Measurements from ENCODE around the gene DTX4.
A peak's percentile ranks its signal among the peaks of the same experiment; 100 is the strongest.

The DTX4 gene

GRCh38 chr11:59216641-59217564 is 45.0 kb downstream of the DTX4 start:
- H3K4me1 Mint-ChIP-seq (ENCODE audit: low read depth) = peaks cover 13% of the 10 kb centered on the region
- no peaks in the 10 kb centered on the region for H3K27me3 Mint-ChIP-seq
- H3K36me3 Mint-ChIP-seq = no peaks in the 10 kb centered on the region
- H3K4me3 Mint-ChIP-seq = no peak overlapping the region
- H3K9me3 Mint-ChIP-seq (ENCODE audit: low read depth) = no peaks in the 10 kb centered on the region
- H3K27ac Mint-ChIP-seq = no peak overlapping the region

- no peaks in the 10 kb centered on the region for H3K27me3 Mint-ChIP-seq
- H3K27ac Mint-ChIP-seq = no peak overlapping the region
- no peaks in the 10 kb centered on the region for H3K9me3 Mint-ChIP-seq (ENCODE audit: low read depth)
- peaks cover 13% of the 10 kb centered on the region for H3K4me1 Mint-ChIP-seq (ENCODE audit: low read depth)
- H3K4me3 Mint-ChIP-seq = no peak overlapping the region
- H3K36me3 Mint-ChIP-seq = no peaks in the 10 kb centered on the region
These were observed 46.4 kb downstream of the DTX4 start for GRCh38 chr11:59218319-59218718.

- Mint-ChIP-seq H3K27ac (no peak overlapping the region), H3K36me3 (no peaks in the 10 kb centered on the region), H3K9me3 (ENCODE audit: low read depth) (no peaks in the 10 kb centered on the region), H3K27me3 (no peaks in the 10 kb centered on the region), H3K4me1 (ENCODE audit: low read depth) (peaks cover 13% of the 10 kb centered on the region), H3K4me3 (no peak overlapping the region)
These were observed 47.0 kb downstream of the DTX4 start for GRCh38 chr11:59218893-59219292.

- Mint-ChIP-seq H3K27me3 (no peaks in the 10 kb centered on the region), H3K27ac (no peak overlapping the region), H3K9me3 (ENCODE audit: low read depth) (no peaks in the 10 kb centered on the region), H3K36me3 (no peaks in the 10 kb centered on the region), H3K4me1 (ENCODE audit: low read depth) (peaks cover 13% of the 10 kb centered on the region), H3K4me3 (no peak overlapping the region)
These were observed 47.9 kb downstream of the DTX4 start for GRCh38 chr11:59219836-59220235.

GRCh38 chr11:59221441-59221840 is 49.5 kb downstream of the DTX4 start:
- H3K4me3 Mint-ChIP-seq = no peak overlapping the region
- no peaks in the 10 kb centered on the region for H3K9me3 Mint-ChIP-seq (ENCODE audit: low read depth)
- H3K36me3 Mint-ChIP-seq = no peaks in the 10 kb centered on the region
- H3K27me3 Mint-ChIP-seq = peaks cover 3% of the 10 kb centered on the region
- H3K4me1 Mint-ChIP-seq (ENCODE audit: low read depth) = peaks cover 12% of the 10 kb centered on the region
- no peak overlapping the region for H3K27ac Mint-ChIP-seq

GRCh38 chr11:59222464-59223060 is 50.6 kb downstream of the DTX4 start:
- Mint-ChIP-seq H3K36me3 (no peaks in the 10 kb centered on the region), H3K4me3 (no peak overlapping the region), H3K27me3 (peaks cover 3% of the 10 kb centered on the region), H3K9me3 (ENCODE audit: low read depth) (no peaks in the 10 kb centered on the region), H3K4me1 (ENCODE audit: low read depth) (peaks cover under 1% of the 10 kb centered on the region), H3K27ac (no peak overlapping the region)

- Mint-ChIP-seq H3K27ac (no peak overlapping the region), H3K4me1 (ENCODE audit: low read depth) (no peaks in the 10 kb centered on the region), H3K27me3 (peaks cover 3% of the 10 kb centered on the region), H3K36me3 (no peaks in the 10 kb centered on the region), H3K4me3 (no peak overlapping the region), H3K9me3 (ENCODE audit: low read depth) (no peaks in the 10 kb centered on the region)
These were observed 51.2 kb downstream of the DTX4 start for GRCh38 chr11:59223177-59223576.

GRCh38 chr11:59223611-59224010 is 51.7 kb downstream of the DTX4 start:
- Mint-ChIP-seq H3K27me3 (peaks cover 3% of the 10 kb centered on the region), H3K9me3 (ENCODE audit: low read depth) (no peaks in the 10 kb centered on the region), H3K27ac (no peak overlapping the region), H3K36me3 (no peaks in the 10 kb centered on the region), H3K4me1 (ENCODE audit: low read depth) (no peaks in the 10 kb centered on the region), H3K4me3 (no peak overlapping the region)

- Mint-ChIP-seq H3K27me3 (peaks cover 3% of the 10 kb centered on the region), H3K27ac (no peak overlapping the region), H3K9me3 (ENCODE audit: low read depth) (no peaks in the 10 kb centered on the region), H3K36me3 (no peaks in the 10 kb centered on the region), H3K4me1 (ENCODE audit: low read depth) (no peaks in the 10 kb centered on the region), H3K4me3 (no peak overlapping the region)
These were observed 52.5 kb downstream of the DTX4 start for GRCh38 chr11:59224351-59224928.

GRCh38 chr11:59225017-59225416 is 53.1 kb downstream of the DTX4 start:
- H3K27me3 Mint-ChIP-seq = peaks cover 3% of the 10 kb centered on the region
- H3K4me1 Mint-ChIP-seq (ENCODE audit: low read depth) = no peaks in the 10 kb centered on the region
- H3K36me3 Mint-ChIP-seq = no peaks in the 10 kb centered on the region
- H3K27ac Mint-ChIP-seq = no peak overlapping the region
- H3K4me3 Mint-ChIP-seq = no peak overlapping the region
- H3K9me3 Mint-ChIP-seq (ENCODE audit: low read depth) = no peaks in the 10 kb centered on the region

GRCh38 chr11:59226396-59226795 is 54.5 kb downstream of the DTX4 start:
- Mint-ChIP-seq H3K27ac (no peak overlapping the region), H3K4me1 (ENCODE audit: low read depth) (no peaks in the 10 kb centered on the region), H3K4me3 (no peak overlapping the region), H3K27me3 (peaks cover 3% of the 10 kb centered on the region), H3K9me3 (ENCODE audit: low read depth) (peaks cover 5% of the 10 kb centered on the region), H3K36me3 (peaks cover 3% of the 10 kb centered on the region)

GRCh38 chr11:59240322-59240721 is 68.4 kb downstream of the DTX4 start:
- H3K4me3 Mint-ChIP-seq = no peak overlapping the region
- H3K4me1 Mint-ChIP-seq (ENCODE audit: low read depth) = no peaks in the 10 kb centered on the region
- peaks cover 17% of the 10 kb centered on the region for H3K9me3 Mint-ChIP-seq (ENCODE audit: low read depth)
- H3K27me3 Mint-ChIP-seq = peaks cover 3% of the 10 kb centered on the region
- no peak overlapping the region for H3K27ac Mint-ChIP-seq
- peaks cover 2% of the 10 kb centered on the region for H3K36me3 Mint-ChIP-seq

GRCh38 chr11:59243633-59244032 is 71.7 kb downstream of the DTX4 start:
- no peak overlapping the region for H3K27ac Mint-ChIP-seq
- no peaks in the 10 kb centered on the region for H3K27me3 Mint-ChIP-seq
- peaks cover 15% of the 10 kb centered on the region for H3K4me1 Mint-ChIP-seq (ENCODE audit: low read depth)
- H3K9me3 Mint-ChIP-seq (ENCODE audit: low read depth) = peaks cover 10% of the 10 kb centered on the region
- no peak overlapping the region for H3K4me3 Mint-ChIP-seq
- H3K36me3 Mint-ChIP-seq = peaks cover 2% of the 10 kb centered on the region

- Mint-ChIP-seq H3K9me3 (ENCODE audit: low read depth) (no peaks in the 10 kb centered on the region), H3K4me3 (peak overlapping the region; percentile 17), H3K27ac (no peak overlapping the region), H3K27me3 (no peaks in the 10 kb centered on the region), H3K4me1 (ENCODE audit: low read depth) (peaks cover 16% of the 10 kb centered on the region), H3K36me3 (no peaks in the 10 kb centered on the region)
These were observed 75.7 kb downstream of the DTX4 start for GRCh38 chr11:59247531-59248227.

GRCh38 chr11:59249535-59249934 is 77.6 kb downstream of the DTX4 start:
- Mint-ChIP-seq H3K4me3 (no peak overlapping the region), H3K27ac (no peak overlapping the region), H3K9me3 (ENCODE audit: low read depth) (no peaks in the 10 kb centered on the region), H3K36me3 (no peaks in the 10 kb centered on the region), H3K27me3 (no peaks in the 10 kb centered on the region), H3K4me1 (ENCODE audit: low read depth) (peaks cover 16% of the 10 kb centered on the region)
